HG03159 (cell line): ENCODE results near the gene POU3F3.
A peak's percentile ranks its signal among the peaks of the same experiment; 100 is the strongest.

ENCODE experiments used
- ATAC-seq: cut with Tn5 transposase; IDR thresholded peaks from one replicate; pipeline ENCODE4 v1.9.1; 2021; ENCODE audit warnings: mild to moderate bottlenecking, moderate library complexity; ENCODE audit not compliant: unreplicated experiment

Gene POU3F3

GRCh38 chr2:104872866-104873688 is 19.2 kb downstream of the POU3F3 start:
- ATAC-seq = peak; percentile 82

GRCh38 chr2:104873689-104874054 is 19.8 kb downstream of the POU3F3 start:
- ATAC-seq = peak; percentile 13

GRCh38 chr2:104874230-104874629 is 20.3 kb downstream of the POU3F3 start:
- no peak for ATAC-seq

- ATAC-seq = no peak
These were observed 21.3 kb downstream of the POU3F3 start for GRCh38 chr2:104875262-104875661.

- ATAC-seq = no peak
These were observed 23.0 kb downstream of the POU3F3 start for GRCh38 chr2:104876606-104877570.

GRCh38 chr2:104878863-104879512 is 25.1 kb downstream of the POU3F3 start:
- no peak for ATAC-seq

GRCh38 chr2:104880076-104880475 is 26.2 kb downstream of the POU3F3 start:
- no peak for ATAC-seq

GRCh38 chr2:104883357-104883756 is 29.4 kb downstream of the POU3F3 start:
- ATAC-seq = no peak

- ATAC-seq = no peak
These were observed 31.3 kb downstream of the POU3F3 start for GRCh38 chr2:104885119-104885782.

GRCh38 chr2:104887676-104888075 is 33.8 kb downstream of the POU3F3 start:
- ATAC-seq = no peak

- no peak for ATAC-seq
These were observed 34.8 kb downstream of the POU3F3 start for GRCh38 chr2:104888489-104889258.

- ATAC-seq = no peak
These were observed 35.5 kb downstream of the POU3F3 start for GRCh38 chr2:104889291-104889959.

- no peak for ATAC-seq
These were observed 36.2 kb downstream of the POU3F3 start for GRCh38 chr2:104889960-104890684.

GRCh38 chr2:104890685-104891069 is 36.8 kb downstream of the POU3F3 start:
- no peak for ATAC-seq

GRCh38 chr2:104891145-104891544 is 37.2 kb downstream of the POU3F3 start:
- no peak for ATAC-seq

- ATAC-seq = no peak
These were observed 42.5 kb downstream of the POU3F3 start for GRCh38 chr2:104896446-104896845.

- no peak for ATAC-seq
These were observed 43.7 kb downstream of the POU3F3 start for GRCh38 chr2:104897515-104898184.

GRCh38 chr2:104900608-104901007 is 46.7 kb downstream of the POU3F3 start:
- no peak for ATAC-seq
